Neural crest cell (in vitro differentiated cells): Measurements from ENCODE around the gene DNAJC5. TPM values are rescaled to one million over a fixed set of nuclear protein-coding genes. Genes with fewer than 3 reads are reported as not detected.

Source experiments
- DNase-seq: peaks from one replicate; pipeline ENCODE4 v3.0.0; 2021; ENCODE audit warnings: low read depth, mixed read lengths, low spot score
- H3K27ac Mint-ChIP-seq: one replicate; pipeline ENCODE4 v1.8.0; 2021; ENCODE audit warnings: mild to moderate bottlenecking, mixed read lengths; ENCODE audit not compliant: unreplicated experiment
- H3K27me3 Mint-ChIP-seq: 2 replicates; pipeline ENCODE4 v1.8.0; 2021; ENCODE audit warnings: low read depth, mild to moderate bottlenecking, mixed read lengths
- H3K36me3 Mint-ChIP-seq: 2 replicates; pipeline ENCODE4 v1.8.0; 2021; ENCODE audit warnings: low read depth, mild to moderate bottlenecking, mixed read lengths
- H3K4me1 Mint-ChIP-seq: 2 replicates; pipeline ENCODE4 v1.8.0; 2021; ENCODE audit warnings: mixed read lengths
- H3K4me3 Mint-ChIP-seq: one replicate; pipeline ENCODE4 v1.8.0; 2021; ENCODE audit warnings: mild to moderate bottlenecking, mixed read lengths
- H3K9me3 Mint-ChIP-seq: 2 replicates; pipeline ENCODE4 v1.8.0; 2021; ENCODE audit warnings: mixed read lengths
- total RNA-seq: library from RNA; stranded (reverse); gene quantifications from 2 replicates; pipeline ENCODE4 v1.2.1, GENCODE V29; 2021
- TF ChIP-seq, protein P1 (sequence below): fragments of 200-600 bp; sonication (generic); conservative IDR thresholded peaks from 2 replicates; pipeline ENCODE4 v1.5.0; 2021; ENCODE audit warnings: antibody characterized with exemption, mild to moderate bottlenecking

The DNAJC5 gene
- total RNA-seq, 1 donor from 2014 or later: 46.9 TPM

DNA sequence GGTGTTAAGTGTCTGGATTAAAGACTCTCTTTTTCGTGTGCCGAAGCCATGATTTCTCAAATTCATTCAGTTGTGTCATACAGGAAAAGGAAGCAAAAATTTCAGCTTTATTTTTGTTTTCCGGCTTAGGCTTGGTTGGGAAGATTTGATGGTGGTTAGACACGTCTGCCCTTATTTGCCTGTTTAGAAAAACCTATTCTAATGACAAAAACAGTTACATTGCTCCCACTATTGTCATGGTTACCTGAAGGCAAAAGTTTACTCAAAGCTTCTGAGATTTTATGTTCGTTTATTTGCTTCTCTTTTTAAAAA lies 982 bp downstream of the DNAJC5 start:
- Mint-ChIP-seq H3K9me3 (no peaks in the 10 kb centered on the region), H3K27ac (peak overlapping the region; percentile 20), H3K36me3 (no peaks in the 10 kb centered on the region), H3K27me3 (peaks cover 3% of the 10 kb centered on the region), H3K4me3 (peak overlapping the region; percentile 97), H3K4me1 (peaks cover 32% of the 10 kb centered on the region)
- TF ChIP-seq, protein P1, sequence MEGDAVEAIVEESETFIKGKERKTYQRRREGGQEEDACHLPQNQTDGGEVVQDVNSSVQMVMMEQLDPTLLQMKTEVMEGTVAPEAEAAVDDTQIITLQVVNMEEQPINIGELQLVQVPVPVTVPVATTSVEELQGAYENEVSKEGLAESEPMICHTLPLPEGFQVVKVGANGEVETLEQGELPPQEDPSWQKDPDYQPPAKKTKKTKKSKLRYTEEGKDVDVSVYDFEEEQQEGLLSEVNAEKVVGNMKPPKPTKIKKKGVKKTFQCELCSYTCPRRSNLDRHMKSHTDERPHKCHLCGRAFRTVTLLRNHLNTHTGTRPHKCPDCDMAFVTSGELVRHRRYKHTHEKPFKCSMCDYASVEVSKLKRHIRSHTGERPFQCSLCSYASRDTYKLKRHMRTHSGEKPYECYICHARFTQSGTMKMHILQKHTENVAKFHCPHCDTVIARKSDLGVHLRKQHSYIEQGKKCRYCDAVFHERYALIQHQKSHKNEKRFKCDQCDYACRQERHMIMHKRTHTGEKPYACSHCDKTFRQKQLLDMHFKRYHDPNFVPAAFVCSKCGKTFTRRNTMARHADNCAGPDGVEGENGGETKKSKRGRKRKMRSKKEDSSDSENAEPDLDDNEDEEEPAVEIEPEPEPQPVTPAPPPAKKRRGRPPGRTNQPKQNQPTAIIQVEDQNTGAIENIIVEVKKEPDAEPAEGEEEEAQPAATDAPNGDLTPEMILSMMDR: no peak
- no peak for DNase-seq

DNA sequence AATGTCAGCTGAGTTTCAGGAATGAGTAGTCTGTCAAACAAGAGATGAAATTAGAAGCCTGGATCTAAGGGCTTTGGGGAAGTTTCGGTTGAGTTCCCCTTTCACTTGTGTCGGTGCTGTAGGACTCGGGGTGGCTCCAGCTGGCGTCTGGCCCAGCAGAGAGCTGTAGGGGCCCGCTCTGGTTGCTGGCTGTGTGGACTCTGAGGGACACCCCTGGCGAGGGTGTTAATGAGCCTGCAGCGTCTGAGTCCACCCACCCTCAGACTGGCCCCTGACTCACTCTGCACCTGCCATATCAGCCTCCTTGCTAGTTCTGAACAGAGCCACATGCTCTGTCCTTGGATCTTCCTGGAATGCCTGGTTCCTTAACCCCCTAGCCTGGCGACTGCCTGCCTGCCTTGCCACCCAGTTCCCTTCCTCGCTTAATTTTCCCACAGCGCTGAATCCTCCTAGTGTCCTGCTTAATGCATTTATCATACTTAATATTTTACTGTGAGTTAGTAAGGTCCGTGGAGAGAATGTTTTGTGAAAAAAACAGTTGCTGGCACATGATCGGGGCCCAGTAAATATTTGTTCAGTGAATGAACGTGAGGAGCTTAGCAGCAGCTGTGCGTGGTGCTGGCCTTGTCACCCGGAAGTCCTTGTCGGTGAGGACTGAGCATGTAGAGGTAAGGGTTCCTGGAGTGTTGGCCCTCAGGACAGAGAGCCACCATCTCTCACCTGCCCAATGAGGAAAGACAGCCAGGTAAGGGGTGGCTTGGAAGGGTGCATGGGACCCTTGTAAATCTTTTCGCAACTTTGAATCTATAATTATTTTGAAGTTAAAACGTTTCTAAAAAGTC lies 1.6 kb downstream of the DNAJC5 start:
- Mint-ChIP-seq H3K4me1 (peaks cover 32% of the 10 kb centered on the region), H3K9me3 (no peaks in the 10 kb centered on the region), H3K4me3 (peak overlapping the region; percentile 97), H3K36me3 (no peaks in the 10 kb centered on the region), H3K27ac (no peak overlapping the region), H3K27me3 (peaks cover 3% of the 10 kb centered on the region)
- TF ChIP-seq, protein P1: no peak
- DNase-seq: no peak

DNA sequence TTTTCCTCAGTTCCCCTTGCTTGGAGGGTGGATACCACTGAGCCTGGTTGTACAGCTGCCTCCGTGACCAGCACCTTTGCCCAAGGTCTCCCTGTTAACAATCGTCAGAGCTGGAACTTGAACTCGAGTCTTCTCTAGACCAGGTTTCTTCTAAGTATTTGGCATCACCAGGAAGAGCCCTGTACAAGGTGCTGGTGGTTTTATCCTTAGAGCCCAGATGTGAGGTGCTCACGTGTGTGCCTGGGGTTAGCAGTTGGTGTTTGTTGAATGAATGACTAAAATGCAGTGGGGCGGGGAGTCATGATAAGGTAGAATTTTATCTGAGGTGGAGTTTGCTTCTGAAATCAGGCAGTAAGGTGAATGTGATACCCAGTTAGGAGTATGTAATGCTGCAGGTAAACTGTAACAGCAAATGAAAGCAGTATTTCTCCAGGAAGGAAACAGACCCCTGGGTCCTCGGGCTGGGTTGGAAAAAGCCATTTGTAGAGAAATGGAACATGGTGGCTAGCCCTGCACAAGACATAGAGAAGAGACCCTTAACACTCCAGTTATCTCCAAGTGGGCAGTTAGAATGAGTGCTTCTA lies 3.1 kb downstream of the DNAJC5 start:
- Mint-ChIP-seq H3K4me3 (peak overlapping the region; percentile 78), H3K9me3 (no peaks in the 10 kb centered on the region), H3K36me3 (no peaks in the 10 kb centered on the region), H3K27me3 (peaks cover 3% of the 10 kb centered on the region), H3K4me1 (peaks cover 32% of the 10 kb centered on the region), H3K27ac (no peak overlapping the region)
- no peak for DNase-seq
- TF ChIP-seq, protein P1: no peak

DNA sequence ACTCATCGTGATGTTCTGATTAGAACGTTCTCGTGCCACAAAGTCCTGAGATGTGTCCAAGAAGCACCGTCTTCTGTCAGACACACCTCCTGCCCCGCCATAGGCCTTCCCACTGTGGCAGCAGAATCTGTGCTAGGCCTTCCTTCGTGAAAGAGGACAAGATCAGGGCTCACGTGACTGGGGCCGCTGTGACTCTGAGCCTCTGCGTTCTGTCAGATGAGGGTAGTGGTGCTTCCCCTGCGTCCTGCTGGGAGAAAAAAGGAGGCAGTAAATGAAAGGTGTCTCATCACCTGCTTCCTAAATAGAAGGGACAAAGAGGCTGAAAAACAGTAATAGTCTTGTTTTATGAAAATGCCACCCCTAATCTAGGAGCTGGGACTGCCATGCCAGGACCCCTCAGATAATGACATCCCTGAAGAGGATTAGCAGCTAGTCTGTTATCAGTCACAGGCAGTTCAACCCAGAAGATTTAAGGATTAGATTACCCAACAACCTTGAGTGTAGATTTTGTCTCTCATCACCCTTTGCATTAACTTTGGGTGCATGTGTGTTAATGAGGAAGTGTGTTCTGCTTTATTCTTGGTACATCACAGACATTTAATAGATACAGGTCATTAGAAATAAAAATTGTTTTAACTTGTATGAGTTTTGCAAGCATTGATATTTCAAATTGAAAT lies 4.1 kb downstream of the DNAJC5 start:
- DNase-seq: no peak
- peaks cover 3% of the 10 kb centered on the region for H3K27me3 Mint-ChIP-seq
- H3K9me3 Mint-ChIP-seq: no peaks in the 10 kb centered on the region
- peak overlapping the region; percentile 31 for H3K4me3 Mint-ChIP-seq
- H3K27ac Mint-ChIP-seq: no peak overlapping the region
- TF ChIP-seq, protein P1: no peak
- H3K4me1 Mint-ChIP-seq: peaks cover 30% of the 10 kb centered on the region
- H3K36me3 Mint-ChIP-seq: no peaks in the 10 kb centered on the region

DNA sequence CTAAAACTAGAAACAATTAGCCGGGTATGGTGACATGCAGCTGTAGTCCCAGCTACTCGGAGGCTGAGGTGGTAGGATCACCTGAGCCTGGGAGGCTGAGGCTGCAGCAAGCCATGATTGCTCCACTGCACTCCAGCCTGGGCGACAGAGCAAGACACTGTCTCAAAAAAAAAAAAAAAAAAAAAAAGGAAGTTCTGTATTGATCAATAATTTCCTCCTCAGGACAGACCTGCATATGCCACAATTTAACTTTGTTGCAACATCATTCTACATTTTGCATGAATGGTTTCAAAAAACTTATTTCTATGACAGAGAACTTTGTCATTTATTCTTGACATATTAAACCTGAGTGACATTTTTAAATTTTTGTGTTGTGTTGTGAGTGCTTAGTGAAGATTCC lies 5.5 kb downstream of the DNAJC5 start:
- no peak overlapping the region for H3K4me3 Mint-ChIP-seq
- TF ChIP-seq, protein P1: no peak
- no peak for DNase-seq
- H3K27me3 Mint-ChIP-seq: peaks cover 3% of the 10 kb centered on the region
- no peak overlapping the region for H3K27ac Mint-ChIP-seq
- H3K9me3 Mint-ChIP-seq: no peaks in the 10 kb centered on the region
- no peaks in the 10 kb centered on the region for H3K36me3 Mint-ChIP-seq
- peaks cover 27% of the 10 kb centered on the region for H3K4me1 Mint-ChIP-seq
